Left ventricle myocardium inferior (tissue), 1 donor: ENCODE data around the gene GFER. TPM values are rescaled to one million over a fixed set of nuclear protein-coding genes. Genes with fewer than 3 reads are reported as not detected.
A peak's percentile ranks its signal among the peaks of the same experiment; 100 is the strongest.

Source experiments
- DNase-seq: peaks from one replicate; pipeline ENCODE4 v3.0.0-alpha.2; 2020
- H3K27ac ChIP-seq: fragments of 200-600 bp; replicated peaks from 2 replicates; pipeline ENCODE4 v1.8.0; 2021
- H3K27me3 ChIP-seq: fragments of 200-600 bp; 2 replicates; pipeline ENCODE4 v1.8.0; 2021; ENCODE audit warnings: low read depth
- H3K36me3 ChIP-seq: fragments of 200-600 bp; 2 replicates; pipeline ENCODE4 v1.8.0; 2021
- H3K4me1 ChIP-seq: fragments of 200-600 bp; 2 replicates; pipeline ENCODE4 v1.8.0; 2021
- H3K4me3 ChIP-seq: fragments of 200-600 bp; 2 replicates; pipeline ENCODE4 v1.8.0; 2021; ENCODE audit warnings: mild to moderate bottlenecking, moderate library complexity
- H3K9me3 ChIP-seq: fragments of 200-600 bp; replicated peaks from 2 replicates; pipeline ENCODE4 v1.8.0; 2021
- CTCF ChIP-seq: fragments of 200-600 bp; IDR thresholded peaks from 2 replicates; pipeline ENCODE4 v1.8.0; 2021; ENCODE audit warnings: antibody characterized with exemption, mild to moderate bottlenecking, borderline replicate concordance
- intact Hi-C: fragments of 100-400 bp; cut with micrococcal nuclease; formaldehyde crosslinking; loops from one replicate; pipeline ENCODE4 v1.11.0; 2022
- total RNA-seq: library from RNA; stranded (reverse); fragmentation: NEBNext Ultra II Directional; extraction: Animal tissue kit (Norgen Biotek cat#: 25700); gene quantifications from one replicate; pipeline ENCODE4 v1.2.1, GENCODE V29; 2021
- donor health status: DM: no; HTN: yes; CAD: no; lungs with severe emphysema.

GFER gene
- total RNA-seq, 1 donor from 2014 or later: 23.3 TPM

- H3K27me3 ChIP-seq: peaks cover 40% of the 10 kb centered on the region
- H3K4me3 ChIP-seq: no peak overlapping the region
- H3K36me3 ChIP-seq: no peaks in the 10 kb centered on the region
- no peaks in the 10 kb centered on the region for H3K9me3 ChIP-seq
- DNase-seq: no peak
- intact Hi-C loops: no loop called here
- H3K27ac ChIP-seq: no peak overlapping the region
- peaks cover 14% of the 10 kb centered on the region for H3K4me1 ChIP-seq
- TF ChIP-seq CTCF: no peak
Measured at GRCh38 chr16:2015117-2015946, 31.3 kb downstream of the GFER start.

GRCh38 chr16:2015947-2016208 is 31.9 kb downstream of the GFER start:
- no peak overlapping the region for H3K4me3 ChIP-seq
- peaks cover 45% of the 10 kb centered on the region for H3K27me3 ChIP-seq
- DNase-seq: no peak
- no peaks in the 10 kb centered on the region for H3K9me3 ChIP-seq
- intact Hi-C loops: no loop called here
- no peak for TF ChIP-seq CTCF
- H3K27ac ChIP-seq: no peak overlapping the region
- H3K36me3 ChIP-seq: no peaks in the 10 kb centered on the region
- H3K4me1 ChIP-seq: peaks cover 15% of the 10 kb centered on the region

GRCh38 chr16:2016407-2016922 is 32.5 kb downstream of the GFER start:
- Histone ChIP-seq H3K36me3 (no peaks in the 10 kb centered on the region), H3K27me3 (peaks cover 51% of the 10 kb centered on the region), H3K4me3 (no peak overlapping the region), H3K27ac (no peak overlapping the region), H3K4me1 (peaks cover 15% of the 10 kb centered on the region), H3K9me3 (no peaks in the 10 kb centered on the region)
- TF ChIP-seq CTCF: peak; percentile 42
- no peak for DNase-seq
- intact Hi-C loops: no loop called here

GRCh38 chr16:2019518-2019920 is 35.5 kb downstream of the GFER start, which contains the start of gene NPW:
NPW (plus strand) TSS chr16:2019785.
- peaks cover 35% of the 10 kb centered on the region for H3K4me1 ChIP-seq
- H3K4me3 ChIP-seq: peak within 1 kb of the TSS; percentile 29
- TF ChIP-seq CTCF: no peak
- intact Hi-C loops: no loop called here
- H3K9me3 ChIP-seq: no peaks in the 10 kb centered on the region
- DNase-seq: no peak
- no peaks in the 10 kb centered on the region for H3K36me3 ChIP-seq
- H3K27ac ChIP-seq: no peak within 1 kb of the TSS
- peaks cover 63% of the 10 kb centered on the region for H3K27me3 ChIP-seq

GRCh38 chr16:2019921-2020831 is 36.2 kb downstream of the GFER start:
- TF ChIP-seq CTCF: no peak
- peaks cover 63% of the 10 kb centered on the region for H3K27me3 ChIP-seq
- no peaks in the 10 kb centered on the region for H3K9me3 ChIP-seq
- no peaks in the 10 kb centered on the region for H3K36me3 ChIP-seq
- H3K4me1 ChIP-seq: peaks cover 41% of the 10 kb centered on the region
- DNase-seq: no peak
- H3K4me3 ChIP-seq: peak overlapping the region; percentile 29
- intact Hi-C loops: loop anchor here (10.0 kb wide), 1 partner anchor 125 kb away; the partner anchor contains the start of gene RAB26
- no peak overlapping the region for H3K27ac ChIP-seq
